Measurements from ENCODE around the gene SLC22A1.

GRCh38 chr6:160135907-160136655, 14.5 kb downstream of the SLC22A1 start:
- TF ChIP-seq YY1 (IDR thresholded peaks at IDR 0.05; ENCODE audit: insufficient read depth, insufficient read length): no peak
- TF ChIP-seq ZNF274 (IDR thresholded peaks at IDR 0.05; ENCODE audit: low read depth, low read length): no peak

Measured in NT2/D1 (cell line).